NOMO-1 treated with dmso at 0.1 percent for 144 hours (cell line): Measurements from ENCODE around the gene METTL14.

Experiments
- DNase-seq: peaks from one replicate; lab custom pipeline; 2025; ENCODE audit not compliant: unreplicated experiment; lab: John Stamatoyannopoulos, UW

Gene METTL14

DNA sequence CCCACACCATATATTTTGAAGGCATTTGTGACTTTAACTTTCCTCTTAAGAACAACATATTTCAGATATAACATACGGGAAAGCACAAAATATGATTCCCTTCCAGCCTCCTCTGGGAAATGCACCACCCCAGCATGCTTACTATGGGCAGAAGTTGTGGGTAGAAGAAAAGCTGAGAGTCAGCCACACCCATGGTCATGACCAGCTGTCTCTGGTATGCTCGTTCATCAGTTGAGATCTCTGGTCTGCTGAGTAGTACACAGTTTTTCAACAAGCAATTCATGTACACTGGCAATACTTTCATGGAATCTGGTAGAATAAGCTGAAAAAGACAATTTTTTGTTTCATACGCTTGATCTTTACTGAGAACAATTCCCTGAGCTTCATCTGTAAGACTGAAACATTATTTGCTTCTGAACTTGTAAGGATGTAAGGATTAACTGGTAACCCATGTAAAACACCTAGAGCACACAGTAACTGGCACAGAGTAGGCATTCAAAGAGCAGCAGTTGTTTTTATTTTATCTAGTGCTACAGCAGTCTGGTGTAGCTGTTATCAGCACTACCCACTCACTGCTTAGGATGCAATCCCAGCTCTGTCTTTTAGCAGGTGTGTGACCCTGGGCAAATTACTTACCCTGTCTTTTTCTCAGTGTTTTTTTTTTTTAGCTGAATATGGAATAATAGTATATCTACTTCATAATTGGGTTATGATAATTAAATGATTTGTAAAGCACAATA lies 47.6 kb downstream of the METTL14 start:
- no peak for DNase-seq

- DNase-seq = no peak
Observed at GRCh38 chr4:118734491-118735205, 49.5 kb downstream of the METTL14 start.

DNA sequence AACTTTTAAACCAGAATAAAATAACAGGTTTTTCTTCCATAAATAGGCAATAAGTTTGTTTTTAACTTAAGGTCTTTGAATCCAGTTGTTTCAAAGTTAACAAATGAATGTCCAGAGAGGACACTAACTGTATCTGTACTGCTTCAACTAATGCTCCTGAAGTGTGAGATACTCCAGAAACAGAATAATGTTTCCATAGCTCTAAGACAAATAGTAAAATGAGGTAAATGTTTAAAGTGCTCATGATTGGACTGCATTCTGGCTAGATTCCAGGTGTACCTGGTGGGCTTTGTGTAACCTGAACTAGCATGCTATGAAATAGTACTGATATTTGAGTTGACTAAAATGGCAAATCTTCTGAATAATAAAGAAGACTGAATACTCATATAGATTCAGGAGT lies 51.7 kb downstream of the METTL14 start:
- no peak for DNase-seq

DNA sequence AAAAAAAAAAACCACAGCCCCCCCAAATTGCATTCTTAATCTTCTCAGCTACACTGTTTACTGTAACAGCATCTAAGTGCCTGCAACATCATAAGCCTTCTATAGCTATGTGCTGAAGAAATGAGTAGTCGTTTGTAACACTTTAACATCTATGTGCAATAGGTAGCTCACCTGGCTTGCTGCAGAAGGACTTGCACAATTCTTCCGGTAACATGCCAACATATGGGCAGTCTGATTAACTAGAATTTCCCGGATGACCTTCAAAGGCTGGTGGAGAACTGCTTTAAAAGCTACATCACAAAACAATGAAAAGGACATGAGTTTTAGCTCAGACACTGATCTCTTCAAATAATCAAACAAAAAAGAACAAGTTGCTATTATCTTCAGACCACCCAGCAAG lies 52.9 kb downstream of the METTL14 start:
- no peak for DNase-seq

- no peak for DNase-seq
Observed at GRCh38 chr4:118739022-118739713, 54.0 kb downstream of the METTL14 start.

- DNase-seq = no peak
Observed at GRCh38 chr4:118740869-118741268, 55.7 kb downstream of the METTL14 start.

GRCh38 chr4:118741301-118741855 lies 56.2 kb downstream of the METTL14 start:
- DNase-seq = no peak

GRCh38 chr4:118742050-118742449 lies 56.9 kb downstream of the METTL14 start:
- DNase-seq = no peak

GRCh38 chr4:118743867-118744266 lies 58.7 kb downstream of the METTL14 start:
- DNase-seq = no peak

DNA sequence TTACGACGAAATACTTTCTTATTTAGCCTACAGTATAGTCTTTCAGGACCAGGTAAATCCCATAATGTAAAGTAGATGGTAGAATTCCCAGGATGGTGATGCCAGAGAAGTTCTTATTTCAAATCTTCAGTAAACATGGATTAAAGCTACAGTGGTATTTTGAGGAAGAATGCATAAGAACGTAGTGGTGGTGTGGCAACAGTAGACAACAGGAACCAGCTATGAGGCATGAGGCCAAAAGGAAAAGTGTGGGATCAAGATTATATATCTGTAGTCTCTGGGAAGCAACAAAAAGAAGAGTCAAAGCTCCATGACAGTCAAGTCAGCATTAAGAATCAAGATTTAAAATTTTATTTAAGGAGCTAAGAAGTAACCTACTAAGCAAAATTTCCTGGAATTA lies 60.2 kb downstream of the METTL14 start:
- DNase-seq = no peak

DNA sequence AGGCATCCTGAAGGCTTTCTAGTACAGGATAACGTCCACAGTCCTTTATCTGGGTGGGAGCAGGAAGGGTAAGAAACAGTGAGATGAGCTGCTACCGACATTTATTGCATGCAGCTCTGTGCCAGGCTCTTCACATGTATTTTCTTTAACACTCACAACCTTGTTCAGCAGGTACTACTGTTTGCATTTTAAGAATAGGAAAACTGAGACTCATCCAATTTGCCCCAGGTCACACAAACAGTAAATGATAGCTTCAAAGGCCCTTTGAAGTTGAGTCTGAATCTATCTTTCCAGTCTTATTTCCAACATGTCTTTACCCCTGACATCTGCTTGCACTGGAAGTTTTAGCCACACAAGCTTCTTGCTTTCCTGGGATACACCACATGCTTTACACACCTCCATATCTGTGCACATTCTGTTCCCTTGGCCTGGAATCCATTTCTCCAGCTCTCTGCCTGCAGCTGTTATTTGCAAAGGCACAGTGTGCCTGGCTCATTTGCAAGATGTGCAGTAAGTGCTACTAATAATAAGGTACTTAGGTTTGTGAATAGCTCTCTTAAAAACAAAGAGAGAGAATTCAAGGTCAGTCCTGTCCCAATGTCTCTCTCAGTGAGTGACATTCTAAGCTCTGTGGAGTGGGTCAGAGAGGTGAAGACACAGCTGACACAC lies 61.2 kb downstream of the METTL14 start:
- no peak for DNase-seq

GRCh38 chr4:118749347-118749988 lies 64.3 kb downstream of the METTL14 start:
- DNase-seq = no peak

GRCh38 chr4:118751629-118752323 lies 66.6 kb downstream of the METTL14 start:
- DNase-seq = no peak

GRCh38 chr4:118752551-118752950 lies 67.4 kb downstream of the METTL14 start:
- DNase-seq = no peak

- DNase-seq = no peak
Observed at GRCh38 chr4:118753096-118753495, 67.9 kb downstream of the METTL14 start.

DNA sequence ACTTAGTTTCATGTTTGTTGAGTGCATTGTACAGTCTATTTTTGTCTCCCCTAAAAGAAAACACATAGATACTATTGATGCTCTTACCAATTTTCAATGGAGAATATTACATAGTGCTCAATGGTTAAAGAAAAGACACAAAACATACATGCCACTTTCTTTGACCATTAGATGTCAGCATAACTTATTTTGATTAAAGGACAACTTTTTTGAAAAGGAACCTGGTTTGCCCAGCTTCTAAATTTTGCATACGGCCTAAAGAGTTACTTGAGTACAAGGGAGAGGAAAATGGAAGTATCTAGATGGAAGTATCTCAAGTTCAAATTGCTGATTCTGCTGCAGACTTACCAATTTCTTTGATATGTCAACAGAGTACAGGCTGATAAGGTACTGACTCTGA lies 68.5 kb downstream of the METTL14 start:
- DNase-seq = no peak

- no peak for DNase-seq
Observed at GRCh38 chr4:118754890-118755289, 69.7 kb downstream of the METTL14 start.

GRCh38 chr4:118755438-118756226 lies 70.4 kb downstream of the METTL14 start:
- no peak for DNase-seq

- DNase-seq = no peak
Observed at GRCh38 chr4:118756429-118756828, 71.2 kb downstream of the METTL14 start.
